Measurements from ENCODE around the gene PROK2.

PROK2 gene

DNA sequence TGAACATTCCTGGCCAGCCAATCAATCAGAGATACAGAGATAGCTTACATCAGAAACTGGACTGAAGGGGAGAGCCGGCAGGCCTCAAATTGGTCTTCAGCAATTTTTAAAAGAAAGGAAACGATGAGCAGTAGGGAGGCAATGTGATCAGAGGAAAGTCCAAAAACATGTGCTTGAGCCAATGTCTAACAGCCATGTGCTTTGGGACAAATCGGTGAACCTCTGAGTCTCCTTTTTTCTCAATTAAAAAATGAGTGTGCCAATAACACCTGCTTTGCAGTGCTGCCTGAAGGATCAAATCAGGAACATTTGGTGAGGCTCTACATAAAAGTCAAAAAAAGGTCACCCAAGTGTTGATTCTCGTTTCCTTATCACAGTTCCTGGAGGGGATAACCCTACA lies 52.3 kb downstream of the PROK2 start:
- no peak for DNase-seq

DNA sequence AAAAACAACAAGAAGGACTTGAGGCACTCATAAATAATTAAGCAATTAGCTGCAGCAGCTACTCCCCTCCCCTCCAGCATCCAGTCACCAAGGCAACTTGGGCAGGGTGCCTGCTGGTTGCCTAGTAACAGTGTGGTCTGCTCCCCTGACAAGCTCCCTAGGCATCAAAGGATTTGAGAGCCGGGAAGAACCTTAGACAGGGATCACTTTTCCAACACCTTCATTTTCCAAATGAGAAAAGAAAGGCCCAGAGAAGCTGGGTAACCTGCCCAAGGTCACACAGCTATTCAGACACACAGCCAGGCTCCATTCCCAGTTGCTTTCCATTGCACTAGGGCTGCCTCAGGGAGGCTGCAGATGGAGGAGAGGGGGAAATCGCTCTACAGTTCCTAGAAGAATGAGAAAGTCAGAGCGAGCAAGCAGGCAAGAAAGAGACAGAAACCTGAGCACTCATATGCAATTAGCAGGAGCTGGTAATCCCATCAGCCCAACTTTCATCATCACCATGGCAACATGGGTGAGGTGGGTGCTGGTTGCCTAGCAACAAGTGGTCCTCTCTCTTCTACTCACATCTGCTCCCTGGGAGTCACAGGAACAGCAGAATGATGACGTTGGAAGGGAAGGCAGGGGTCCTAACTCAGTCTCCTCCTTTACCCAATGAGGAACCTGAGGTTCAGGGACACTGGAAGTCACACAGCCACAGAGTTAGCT lies 56.2 kb downstream of the PROK2 start:
- DNase-seq = no peak

DNA sequence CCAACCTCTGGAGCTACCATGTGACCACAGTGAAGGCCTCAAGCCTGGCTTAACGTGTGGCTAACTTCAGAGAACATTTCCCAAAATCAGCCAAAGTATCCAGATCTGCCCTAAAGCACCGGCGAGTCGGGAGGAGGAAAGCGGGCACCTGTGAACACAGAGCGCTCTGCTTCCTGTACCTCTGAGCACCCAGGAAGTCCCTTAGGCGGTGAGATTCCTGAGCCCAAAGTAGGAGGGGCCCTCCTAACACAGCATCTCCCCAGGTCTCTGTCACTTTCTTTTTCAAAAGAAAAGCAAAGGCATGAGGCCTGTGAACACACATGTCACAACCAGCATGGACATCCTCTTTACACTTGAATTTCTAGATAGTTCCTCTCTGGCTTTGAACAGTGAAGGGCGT lies 58.8 kb downstream of the PROK2 start:
- DNase-seq = peak; percentile 38

DNA sequence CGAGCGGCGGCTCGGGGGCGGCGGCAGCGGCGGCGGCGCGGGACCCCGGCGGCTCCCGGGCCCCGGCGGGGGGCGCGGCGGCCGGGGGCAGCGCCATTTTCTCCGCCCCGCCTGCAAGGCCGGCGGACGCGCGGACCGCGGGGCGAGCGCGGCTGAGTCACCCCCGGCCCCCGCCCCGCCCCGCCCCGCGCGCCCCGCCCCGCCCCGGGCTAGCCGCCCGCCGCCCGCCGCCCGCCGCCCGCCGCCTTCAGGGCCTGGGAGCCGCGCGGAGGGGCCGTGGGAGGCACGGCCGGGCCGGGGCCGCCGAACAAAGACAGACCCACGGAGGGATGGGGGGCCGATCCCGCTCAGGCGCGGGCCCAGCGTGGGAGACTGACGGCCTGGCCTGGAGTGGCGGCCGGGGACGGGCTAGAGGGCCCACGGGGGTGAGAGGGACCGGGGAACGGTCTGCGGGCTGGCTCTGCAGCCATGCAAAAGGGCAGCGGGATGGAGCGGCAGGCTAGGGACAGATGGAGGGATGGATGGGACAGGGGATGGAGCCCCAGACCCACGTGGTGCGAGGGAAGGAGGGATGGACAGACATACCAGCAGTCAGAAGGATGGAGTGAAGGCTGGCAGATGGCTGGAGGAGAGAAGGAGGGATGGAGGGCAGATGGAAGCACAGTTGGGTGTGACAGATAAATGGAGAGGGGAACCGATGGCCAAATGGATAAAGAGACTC lies 59.5 kb downstream of the PROK2 start, which contains the start of gene EIF4E3:
TSS of gene EIF4E3 (minus strand) at position 132 of the 721 bp plus-strand sequence. CDS start at position 97, 35 bp downstream.
- DNase-seq = peak; percentile 48

DNA sequence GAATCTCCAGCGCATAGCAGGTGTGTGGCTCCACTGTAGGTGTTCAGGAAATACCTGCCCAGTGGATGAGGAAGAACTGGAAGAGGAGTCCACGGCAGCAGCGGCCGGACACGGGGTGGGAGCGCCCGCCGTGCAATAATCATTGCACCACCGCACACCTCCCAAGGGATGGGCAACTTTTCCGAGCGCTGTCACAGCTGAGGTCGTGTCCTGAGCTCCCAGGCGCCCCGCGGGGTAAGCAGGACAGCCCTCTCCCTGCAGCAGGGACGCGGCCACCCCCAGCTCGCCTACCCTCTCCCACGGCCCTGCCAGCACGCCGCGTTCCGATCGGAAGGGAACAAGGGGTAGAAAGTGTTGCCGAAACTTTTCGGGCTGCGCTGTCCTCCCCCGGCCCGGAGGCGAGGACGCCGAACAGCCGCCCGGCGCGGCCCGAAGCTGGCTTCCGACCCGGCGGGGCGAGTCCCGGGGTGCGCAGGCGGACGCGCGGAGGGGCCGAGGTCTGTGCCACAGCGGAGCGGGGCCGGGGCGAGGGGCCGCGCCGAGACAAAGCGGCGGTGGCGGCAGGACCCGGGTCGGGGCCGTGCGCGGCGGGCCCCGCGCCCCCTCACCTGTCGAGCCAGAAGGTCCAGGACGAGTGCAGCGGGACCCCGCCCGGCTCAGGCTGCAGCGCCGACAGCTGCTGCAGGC lies 60.2 kb downstream of the PROK2 start:
- DNase-seq = peak; percentile 36

DNA sequence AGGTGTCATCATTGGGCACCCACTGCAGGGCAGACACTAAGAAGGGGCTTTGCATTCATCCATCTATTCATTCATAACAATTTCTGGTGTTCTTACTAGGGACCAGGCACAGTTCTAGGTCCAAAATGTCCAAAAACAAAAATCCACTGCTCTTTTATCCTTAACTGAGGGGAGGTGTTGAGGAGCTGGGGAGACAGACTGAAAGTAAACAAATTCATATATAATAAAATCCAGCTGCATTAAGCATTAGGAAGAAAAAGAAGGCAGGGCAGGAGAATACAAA lies 60.8 kb downstream of the PROK2 start:
- no peak for DNase-seq

DNA sequence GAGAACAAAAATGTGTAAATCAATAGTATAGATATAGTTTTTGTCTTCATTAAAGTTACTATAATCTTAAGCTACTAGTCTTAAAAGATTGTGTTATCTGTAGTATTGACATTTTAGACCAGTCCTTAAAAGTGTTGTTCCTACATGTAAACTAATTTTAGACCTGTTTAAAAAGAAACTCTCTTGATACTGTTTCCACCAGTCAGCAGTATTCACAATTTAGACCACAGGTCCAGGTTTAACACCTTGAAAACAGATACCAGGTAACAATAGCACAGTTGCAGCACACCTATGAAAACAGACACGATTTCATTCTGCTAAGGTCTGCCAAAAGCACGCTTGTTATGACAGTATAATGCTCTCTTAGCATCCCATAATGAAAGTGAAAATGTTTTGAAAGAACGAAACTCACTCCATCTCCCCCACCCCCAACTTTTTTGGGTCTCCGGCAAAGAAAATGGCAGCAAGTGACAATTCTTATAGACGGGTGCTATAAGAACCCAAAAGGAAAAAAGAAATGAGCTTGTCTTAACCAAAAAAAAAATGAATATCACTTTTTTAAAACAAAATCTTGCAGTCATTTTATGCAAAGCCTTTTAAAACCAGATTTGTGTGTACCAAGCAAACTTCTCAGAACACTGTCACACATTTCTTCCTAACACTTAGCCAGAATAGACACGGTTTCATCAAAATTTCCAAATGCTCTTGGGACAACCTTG lies 61.3 kb downstream of the PROK2 start:
- DNase-seq = no peak

DNA sequence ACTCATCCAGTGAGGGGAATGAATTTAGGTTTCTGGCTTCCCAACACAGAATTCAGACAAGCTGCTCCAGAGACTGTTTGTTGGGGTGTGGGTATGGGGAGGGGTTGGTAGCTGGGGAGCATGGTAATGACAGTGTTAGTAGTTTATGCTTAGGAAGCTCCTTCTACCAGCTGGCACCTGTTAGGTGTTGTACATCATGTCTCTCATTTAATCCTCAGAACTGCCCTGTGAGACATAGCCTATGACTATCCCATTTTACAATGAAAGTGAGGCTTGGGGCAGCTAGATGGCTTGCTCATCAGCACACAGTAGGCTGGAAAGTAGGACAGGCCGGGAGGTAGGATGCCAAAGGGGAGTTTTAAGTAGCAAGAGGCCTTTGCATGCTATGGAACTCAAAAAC lies 62.3 kb downstream of the PROK2 start:
- no peak for DNase-seq
